Uterus (tissue), 4 donors: ENCODE measurements around the gene KIF1A. TPM values are rescaled to one million over a fixed set of nuclear protein-coding genes. Genes with fewer than 3 reads are reported as not detected.

ENCODE experiments used
- DNase-seq, 2 donors: peaks; one replicate each; pipeline ENCODE4 v3.0.0-alpha.2; 2019 to 2020
- H3K27ac ChIP-seq, 2 donors: fragments of 200-600 bp; sonication (generic); 1 replicate in 1 of 2; 2 replicates in 1 of 2; pipeline ENCODE4 v1.5.1; 2016 to 2018
- H3K27me3 ChIP-seq, 2 donors: fragments of 200-600 bp; sonication (generic); one replicate each; pipeline ENCODE4 v1.5.1; 2018 to 2019; ENCODE audit warnings: control low read depth in 1 of 2
- H3K36me3 ChIP-seq, 2 donors: fragments of 200-600 bp; sonication (generic); one replicate each; pipeline ENCODE4 v1.5.1; 2019; ENCODE audit warnings: control low read depth in 1 of 2
- H3K4me1 ChIP-seq, 2 donors: fragments of 200-600 bp; sonication (generic); one replicate each; pipeline ENCODE4 v1.5.1; 2018 to 2019; ENCODE audit warnings: control low read depth in 1 of 2
- H3K4me3 ChIP-seq, 2 donors: fragments of 200-600 bp; sonication (generic); 1 replicate in 1 of 2; 2 replicates in 1 of 2; pipeline ENCODE4 v1.5.1; 2018 to 2019; ENCODE audit warnings: mild to moderate bottlenecking in 1 of 2
- H3K9me3 ChIP-seq, 2 donors: fragments of 200-600 bp; sonication (generic); one replicate each; pipeline ENCODE4 v1.5.1; 2019; ENCODE audit warnings: control low read depth in 1 of 2
- POLR2A ChIP-seq, 2 donors: fragments of 450-650 bp; IDR thresholded peaks; one replicate each; pipeline ENCODE4 v1.6.1; 2016; ENCODE audit warnings: antibody characterized with exemption in 2 of 2, mild to moderate bottlenecking in 1 of 2, moderate library complexity in 1 of 2
- intact Hi-C: fragments of 100-400 bp; cut with DNase I; formaldehyde crosslinking; loops from one replicate; pipeline ENCODE4 v1.15.1; 2023; ENCODE audit warnings: low total_unique reads
- small RNA-seq: library from RNA; depleted of rRNA; stranded (forward); fragments of <200 nt; gene quantifications from one replicate; pipeline ENCODE3, GENCODE V24; 2016
- total RNA-seq, 4 donors: library from RNA; depleted of rRNA in 3 of 4; stranded (reverse); fragments of >200 nt in 3 of 4; gene quantifications; one replicate each; pipeline versions ENCODE4 v1.1.0 to v1.2.4, GENCODE V29; 2014 to 2023
- TF ChIP-seq, protein P1 (sequence below), 4 experiments: fragments of 200-600 bp in 2 of 4; fragments of 450-650 bp in 2 of 4; sonication (generic) in 2 of 4; IDR thresholded peaks; one replicate each; pipeline ENCODE4 v1.5.1; 2016 to 2019; ENCODE audit warnings: antibody characterized with exemption in 4 of 4, mild to moderate bottlenecking in 2 of 4, moderate library complexity in 1 of 4
- donor health status: DM: yes; HTN: yes; CAD: no.

The KIF1A gene
- total RNA-seq, 4 donors from 2014 or later = 0.37 to 12.9 TPM; not detected in 2

DNA sequence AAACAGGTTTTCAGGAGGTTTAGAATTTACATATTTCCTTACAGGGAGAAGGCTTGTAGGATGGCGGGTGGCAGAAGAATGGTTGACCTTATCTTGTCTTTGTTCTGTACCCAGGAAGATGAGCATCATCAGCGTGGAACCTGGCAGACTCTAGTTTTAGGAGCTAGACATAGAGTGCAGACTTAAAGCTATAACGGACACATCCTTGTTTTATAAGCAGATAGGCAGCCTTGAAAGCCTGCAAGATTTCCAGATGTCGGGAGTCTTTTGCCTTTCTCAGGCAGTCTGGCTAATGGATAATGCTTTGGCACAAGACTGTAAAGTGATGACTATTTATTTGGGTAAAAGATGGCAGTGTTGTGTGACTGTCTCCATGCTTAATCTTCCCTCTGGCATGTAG lies 149.1 kb downstream of the KIF1A start:
- Histone ChIP-seq H3K27me3 (no peaks in the 10 kb centered on the region), H3K9me3 (no peaks in the 10 kb centered on the region), H3K27ac (no peak overlapping the region), H3K4me3 (no peak overlapping the region), H3K36me3 (no peaks in the 10 kb centered on the region), H3K4me1 (no peaks in the 10 kb centered on the region)
- intact Hi-C loops = no loop called here
- TF ChIP-seq, protein P1, sequence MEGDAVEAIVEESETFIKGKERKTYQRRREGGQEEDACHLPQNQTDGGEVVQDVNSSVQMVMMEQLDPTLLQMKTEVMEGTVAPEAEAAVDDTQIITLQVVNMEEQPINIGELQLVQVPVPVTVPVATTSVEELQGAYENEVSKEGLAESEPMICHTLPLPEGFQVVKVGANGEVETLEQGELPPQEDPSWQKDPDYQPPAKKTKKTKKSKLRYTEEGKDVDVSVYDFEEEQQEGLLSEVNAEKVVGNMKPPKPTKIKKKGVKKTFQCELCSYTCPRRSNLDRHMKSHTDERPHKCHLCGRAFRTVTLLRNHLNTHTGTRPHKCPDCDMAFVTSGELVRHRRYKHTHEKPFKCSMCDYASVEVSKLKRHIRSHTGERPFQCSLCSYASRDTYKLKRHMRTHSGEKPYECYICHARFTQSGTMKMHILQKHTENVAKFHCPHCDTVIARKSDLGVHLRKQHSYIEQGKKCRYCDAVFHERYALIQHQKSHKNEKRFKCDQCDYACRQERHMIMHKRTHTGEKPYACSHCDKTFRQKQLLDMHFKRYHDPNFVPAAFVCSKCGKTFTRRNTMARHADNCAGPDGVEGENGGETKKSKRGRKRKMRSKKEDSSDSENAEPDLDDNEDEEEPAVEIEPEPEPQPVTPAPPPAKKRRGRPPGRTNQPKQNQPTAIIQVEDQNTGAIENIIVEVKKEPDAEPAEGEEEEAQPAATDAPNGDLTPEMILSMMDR (IDR thresholded peaks at IDR 0.05) = no peak
- no peak for TF ChIP-seq POLR2A (IDR thresholded peaks at IDR 0.05)
- no peak for DNase-seq

DNA sequence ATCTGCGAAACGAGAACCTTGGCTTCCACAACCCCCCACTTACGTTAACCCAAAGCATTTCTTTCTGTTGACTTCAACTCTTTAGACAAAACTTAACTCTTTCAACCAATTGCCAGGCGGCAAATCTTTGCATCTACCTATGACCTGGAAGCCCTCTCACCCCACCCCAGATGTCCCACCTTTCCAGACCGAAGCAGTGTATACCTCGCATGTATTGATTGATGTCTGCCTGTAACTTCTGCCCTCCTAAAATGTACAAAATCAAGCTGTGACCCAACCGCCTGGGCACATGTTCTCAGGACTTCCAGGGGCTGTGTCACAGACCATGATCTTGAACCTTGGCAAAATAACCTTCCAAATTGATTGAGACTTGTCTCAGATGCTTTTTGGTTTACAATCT lies 149.6 kb downstream of the KIF1A start:
- Histone ChIP-seq H3K27me3 (no peaks in the 10 kb centered on the region), H3K27ac (no peak overlapping the region), H3K36me3 (no peaks in the 10 kb centered on the region), H3K9me3 (no peaks in the 10 kb centered on the region), H3K4me1 (no peaks in the 10 kb centered on the region), H3K4me3 (no peak overlapping the region)
- no peak for TF ChIP-seq POLR2A (IDR thresholded peaks at IDR 0.05)
- intact Hi-C loops = no loop called here
- DNase-seq = no peak

GRCh38 chr2:240664622-240665021 lies 155.4 kb downstream of the KIF1A start:
- no peak for DNase-seq
- no peak for TF ChIP-seq POLR2A (IDR thresholded peaks at IDR 0.05)
- TF ChIP-seq, protein P1 (IDR thresholded peaks at IDR 0.05) = no peak
- intact Hi-C loops = no loop called here
- H3K9me3 ChIP-seq = peaks cover 0 to 6% of the 10 kb centered on the region in 2 donors
- no peak overlapping the region for H3K4me3 ChIP-seq
- no peaks in the 10 kb centered on the region for H3K36me3 ChIP-seq
- no peak overlapping the region for H3K27ac ChIP-seq
- H3K27me3 ChIP-seq = no peaks in the 10 kb centered on the region
- H3K4me1 ChIP-seq = no peaks in the 10 kb centered on the region

Small RNAs within 50 kb of the gene (small RNA-seq; reads per million reads assigned to genes)
- gene AC011298.3 = not detected

Other genes starting within 250 kb of the KIF1A start
- gene CAPN10, start 233.5 kb downstream of the KIF1A start, total RNA-seq = 10 to 100 TPM in 3 of 4 donors, 1 to 10 TPM in 1; 2.8 to 39.6 (median 21.6) TPM
- gene GPR35, start 194.7 kb downstream of the KIF1A start, total RNA-seq = 1 to 10 TPM in 2 of 4 donors, under 1 TPM in 1, not detected in 1; 0.51 to 7.9 (median 1.7) TPM
- gene AQP12B, start 137.3 kb downstream of the KIF1A start, total RNA-seq = not detected
- not detected for gene AQP12A, start 128.4 kb downstream of the KIF1A start, total RNA-seq
- gene AGXT, start 48.6 kb upstream of the KIF1A start, total RNA-seq = not detected
- gene MAB21L4, start 75.9 kb upstream of the KIF1A start, total RNA-seq = under 1 TPM in 1 of 4 donors, not detected in 3; 0.97 TPM
- gene CROCC2, start 86.1 kb upstream of the KIF1A start, total RNA-seq = 1 to 10 TPM in 2 of 4 donors, under 1 TPM in 1, not detected in 1; 0.79 to 2.6 (median 1.8) TPM
- gene SNED1, start 178.4 kb upstream of the KIF1A start, total RNA-seq = 10 to 100 TPM; 18.5 to 87.1 (median 21.9) TPM